SH-SY5Y (cell line): ENCODE results near the gene MEIKIN.

ENCODE experiments used
- GATA2 ChIP-seq: IDR thresholded peaks from 2 replicates; pipeline ENCODE4 v1.6.1; 2011; ENCODE audit warnings: mild to moderate bottlenecking, low read depth, low read length
- GATA3 ChIP-seq: IDR thresholded peaks from 2 replicates; pipeline ENCODE4 v1.6.1; 2011; ENCODE audit warnings: low read depth, mild to moderate bottlenecking, low read length, moderate library complexity

DNA sequence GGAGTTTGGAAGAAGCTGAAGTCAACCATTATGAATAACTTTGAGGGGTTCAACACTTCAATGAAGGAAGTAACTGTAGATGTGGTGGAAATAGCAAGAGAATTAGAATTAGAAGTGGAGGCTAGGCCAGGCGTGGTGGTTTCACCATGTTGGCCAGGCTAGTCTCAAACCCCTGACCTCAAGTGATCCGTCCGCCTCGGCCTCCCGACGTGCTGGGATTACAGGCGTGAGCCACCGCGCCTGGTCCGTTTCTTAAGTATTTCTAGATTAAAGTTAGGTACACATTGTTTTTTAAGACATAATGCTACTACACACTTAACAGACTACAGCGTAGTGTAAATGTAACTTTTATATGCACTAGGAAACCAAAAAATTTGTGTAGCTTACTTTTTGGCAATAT is 162.7 kb downstream of the MEIKIN start:
- TF ChIP-seq GATA2 (no peak), GATA3 (no peak)
